HepG2 (cell line): ENCODE data around the gene NME2. TPM values are rescaled to one million over a fixed set of nuclear protein-coding genes. Genes with fewer than 3 reads are reported as not detected.

Experiments used
- BRD4 ChIP-seq: sonication (generic); formaldehyde crosslinking; IDR thresholded peaks from 2 replicates; pipeline ENCODE4 v1.4.0; 2020; ENCODE audit warnings: missing genetic modification reagents
- CHD2 ChIP-seq: IDR thresholded peaks from 2 replicates; pipeline ENCODE4 v1.6.1; 2011; ENCODE audit warnings: low read depth, low read length, improper control_type of control experiment
- FOSL1 ChIP-seq: sonication (generic); formaldehyde crosslinking; IDR thresholded peaks from 2 replicates; pipeline ENCODE4 v1.9.0; 2021; ENCODE audit warnings: missing genetic modification reagents, borderline replicate concordance
- JUNB ChIP-seq: sonication (generic); formaldehyde crosslinking; IDR thresholded peaks from 2 replicates; pipeline ENCODE4 v1.8.0; 2022; ENCODE audit warnings: missing genetic modification reagents, mild to moderate bottlenecking, borderline replicate concordance
- NFAT5 ChIP-seq: sonication (generic); formaldehyde crosslinking; IDR thresholded peaks from 2 replicates; pipeline ENCODE4 v1.4.0; 2020; ENCODE audit warnings: missing genetic modification reagents
- NFE2L1 ChIP-seq: sonication (generic); formaldehyde crosslinking; IDR thresholded peaks from 2 replicates; pipeline ENCODE4 v1.4.0; 2020; ENCODE audit warnings: missing genetic modification reagents, mild to moderate bottlenecking, borderline replicate concordance
- NR1H2 ChIP-seq: sonication (generic); formaldehyde crosslinking; IDR thresholded peaks from 2 replicates; pipeline ENCODE4 v1.8.1; 2022; ENCODE audit warnings: low read depth, missing genetic modification reagents, borderline replicate concordance
- PBX3 ChIP-seq: sonication (generic); formaldehyde crosslinking; IDR thresholded peaks from 2 replicates; pipeline ENCODE4 v1.8.1; 2023; ENCODE audit warnings: missing genetic modification reagents, inconsistent platforms, borderline replicate concordance
- SMYD3 ChIP-seq: sonication (generic); formaldehyde crosslinking; IDR thresholded peaks from 2 replicates; pipeline ENCODE4 v1.8.1; 2023; ENCODE audit warnings: mild to moderate bottlenecking, missing genetic modification reagents
- ZNF18 ChIP-seq: sonication (generic); formaldehyde crosslinking; IDR thresholded peaks from 2 replicates; pipeline ENCODE4 v1.8.0; 2022; ENCODE audit warnings: mild to moderate bottlenecking, missing genetic modification reagents; ENCODE audit not compliant: insufficient replicate concordance
- ZNF24 ChIP-seq: fragments of 450-650 bp; IDR thresholded peaks from 2 replicates; pipeline ENCODE4 v1.6.1; 2017; ENCODE audit warnings: antibody characterized with exemption, mild to moderate bottlenecking
- ZNF570 ChIP-seq: sonication (generic); formaldehyde crosslinking; IDR thresholded peaks from 2 replicates; pipeline ENCODE4 v1.4.0; 2020; ENCODE audit warnings: mild to moderate bottlenecking, missing genetic modification reagents, borderline replicate concordance
- ZSCAN30 ChIP-seq: sonication (generic); formaldehyde crosslinking; IDR thresholded peaks from 2 replicates; pipeline ENCODE4 v1.5.0; 2020; ENCODE audit warnings: mild to moderate bottlenecking, missing genetic modification reagents
- polyA plus RNA-seq, 8 experiments: library from polyadenylated mRNA; depleted of rRNA in 3 of 8; stranded (reverse) in 7 of 8; unstranded in 1 of 8; fragments of >200 nt; fragmentation: Illumina TruSeq in 4 of 8; extraction: Trizol in 4 of 8; gene quantifications; 2 replicates each; pipeline versions ENCODE4 v1.2.1 to v1.2.3, GENCODE V29; 2011 to 2016; ENCODE audit warnings: low read depth in 4 of 8, missing spikeins in 1 of 8, mixed read lengths in 1 of 8; ENCODE audit not compliant: insufficient read depth in 1 of 8
- total RNA-seq, 5 experiments: library from RNA; depleted of rRNA; stranded (reverse); fragments of >200 nt; fragmentation: Illumina TruSeq; extraction: Trizol; gene quantifications; 2 replicates each; pipeline ENCODE4 v1.2.3, GENCODE V29; 2016; ENCODE audit warnings: low read depth in 1 of 5
- TF ChIP-seq, protein P1 (sequence below): IDR thresholded peaks from 2 replicates; pipeline ENCODE4 v1.6.1; 2012; ENCODE audit warnings: low read length, improper control_type of control experiment
- TF ChIP-seq, protein P2 (sequence below): sonication (generic); formaldehyde crosslinking; IDR thresholded peaks from 2 replicates; pipeline ENCODE4 v1.4.0; 2020; ENCODE audit warnings: missing genetic modification reagents, low read depth, mild to moderate bottlenecking, borderline replicate concordance

NME2 gene
- total and polyA plus RNA-seq, 2 of the 13 experiments (the other 11 are each of a cell fraction or from before 2014, with no cell fraction given): 790 to 1,213 TPM

DNA sequence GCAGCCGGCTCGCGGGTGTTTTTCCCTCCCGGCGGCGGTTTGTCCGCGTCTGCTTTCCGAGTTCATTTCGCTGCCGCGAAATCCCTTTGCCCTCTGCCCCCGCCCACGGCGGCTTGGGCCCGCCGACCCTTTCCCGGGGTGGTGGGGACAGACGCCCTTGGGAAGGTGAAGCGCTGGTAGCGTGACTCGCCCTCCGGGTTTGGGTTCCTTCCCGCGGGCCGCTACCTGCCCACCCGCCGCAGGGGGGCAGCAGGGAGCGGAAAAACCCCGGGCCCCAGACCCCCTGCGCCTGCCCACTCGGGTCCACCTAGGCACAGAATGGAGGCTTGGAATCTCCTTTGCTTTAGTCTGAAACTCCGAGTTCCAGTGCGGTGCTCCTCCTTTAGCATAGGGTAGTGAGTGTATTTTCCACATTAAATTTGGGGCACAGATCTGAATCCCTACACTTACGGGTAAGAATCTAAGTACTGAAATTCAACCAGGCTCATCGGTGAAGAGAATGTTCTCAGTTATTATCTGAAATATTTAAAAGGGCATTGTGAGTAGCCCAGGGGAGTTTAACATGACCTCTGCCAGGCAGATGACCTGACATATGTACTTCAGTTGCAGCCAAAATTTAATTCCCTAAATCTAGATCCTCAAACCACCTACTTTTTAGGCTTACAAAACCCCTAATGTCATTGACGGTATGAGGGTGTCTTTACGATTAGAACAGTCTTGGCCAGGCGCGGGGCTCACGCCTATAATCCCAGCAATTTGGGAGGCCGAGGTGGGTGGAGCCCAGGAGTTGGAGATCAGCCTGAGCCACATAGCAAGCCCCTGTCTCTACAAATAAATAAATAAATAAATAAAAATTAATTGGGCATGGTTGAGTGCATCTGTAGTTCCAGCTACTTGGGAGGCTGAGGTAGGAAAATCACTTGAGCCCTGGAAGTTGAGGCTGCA lies 1.0 kb downstream of the NME2 start (continued):
- TF ChIP-seq NFAT5 (CRISPR knock-in tag): no peak
- TF ChIP-seq PBX3: no peak; the same call in 1 of the 2 replicates
- no peak for TF ChIP-seq NFE2L1
- no peak; the same call in 1 of the 2 replicates for TF ChIP-seq FOSL1 (CRISPR knock-in tag)
- no peak for TF ChIP-seq ZNF24
- no peak for TF ChIP-seq ZNF18 (CRISPR knock-in tag)
- no peak for TF ChIP-seq BRD4 (CRISPR knock-in tag)
- TF ChIP-seq CHD2: 0 out of 2 replicates have a peak, but pooled peaks have one; percentile 32
- TF ChIP-seq, protein P1, sequence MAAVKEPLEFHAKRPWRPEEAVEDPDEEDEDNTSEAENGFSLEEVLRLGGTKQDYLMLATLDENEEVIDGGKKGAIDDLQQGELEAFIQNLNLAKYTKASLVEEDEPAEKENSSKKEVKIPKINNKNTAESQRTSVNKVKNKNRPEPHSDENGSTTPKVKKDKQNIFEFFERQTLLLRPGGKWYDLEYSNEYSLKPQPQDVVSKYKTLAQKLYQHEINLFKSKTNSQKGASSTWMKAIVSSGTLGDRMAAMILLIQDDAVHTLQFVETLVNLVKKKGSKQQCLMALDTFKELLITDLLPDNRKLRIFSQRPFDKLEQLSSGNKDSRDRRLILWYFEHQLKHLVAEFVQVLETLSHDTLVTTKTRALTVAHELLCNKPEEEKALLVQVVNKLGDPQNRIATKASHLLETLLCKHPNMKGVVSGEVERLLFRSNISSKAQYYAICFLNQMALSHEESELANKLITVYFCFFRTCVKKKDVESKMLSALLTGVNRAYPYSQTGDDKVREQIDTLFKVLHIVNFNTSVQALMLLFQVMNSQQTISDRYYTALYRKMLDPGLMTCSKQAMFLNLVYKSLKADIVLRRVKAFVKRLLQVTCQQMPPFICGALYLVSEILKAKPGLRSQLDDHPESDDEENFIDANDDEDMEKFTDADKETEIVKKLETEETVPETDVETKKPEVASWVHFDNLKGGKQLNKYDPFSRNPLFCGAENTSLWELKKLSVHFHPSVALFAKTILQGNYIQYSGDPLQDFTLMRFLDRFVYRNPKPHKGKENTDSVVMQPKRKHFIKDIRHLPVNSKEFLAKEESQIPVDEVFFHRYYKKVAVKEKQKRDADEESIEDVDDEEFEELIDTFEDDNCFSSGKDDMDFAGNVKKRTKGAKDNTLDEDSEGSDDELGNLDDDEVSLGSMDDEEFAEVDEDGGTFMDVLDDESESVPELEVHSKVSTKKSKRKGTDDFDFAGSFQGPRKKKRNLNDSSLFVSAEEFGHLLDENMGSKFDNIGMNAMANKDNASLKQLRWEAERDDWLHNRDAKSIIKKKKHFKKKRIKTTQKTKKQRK: no peak
- TF ChIP-seq JUNB: no peak
- 0 out of 2 replicates have a peak, but pooled peaks have one; percentile 75 for TF ChIP-seq ZSCAN30
- TF ChIP-seq ZNF570 (CRISPR knock-in tag): peak; percentile 32; the same call in 1 of the 2 replicates
- no peak for TF ChIP-seq NR1H2 (CRISPR knock-in tag)
- TF ChIP-seq SMYD3 (CRISPR knock-in tag): peak; percentile 77; the same call in 1 of the 2 replicates
- TF ChIP-seq, protein P2, sequence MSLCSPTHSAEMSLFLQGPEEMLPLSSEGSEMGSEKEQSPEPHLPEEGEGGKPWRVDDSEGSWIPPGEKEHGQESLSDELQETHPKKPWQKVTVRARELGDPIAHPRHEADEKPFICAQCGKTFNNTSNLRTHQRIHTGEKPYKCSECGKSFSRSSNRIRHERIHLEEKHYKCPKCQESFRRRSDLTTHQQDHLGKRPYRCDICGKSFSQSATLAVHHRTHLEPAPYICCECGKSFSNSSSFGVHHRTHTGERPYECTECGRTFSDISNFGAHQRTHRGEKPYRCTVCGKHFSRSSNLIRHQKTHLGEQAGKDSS (CRISPR knock-in tag): no peak
